GM18868 (cell line): ENCODE measurements around the gene MTERF4.

ENCODE experiments used
- ATAC-seq: cut with Tn5 transposase; IDR thresholded peaks from one replicate; pipeline ENCODE4 v1.9.1; 2021; ENCODE audit warnings: mild to moderate bottlenecking, moderate library complexity; ENCODE audit not compliant: unreplicated experiment

Gene MTERF4

GRCh38 chr2:241052677-241053360 lies 49.3 kb downstream of the MTERF4 start:
- no peak for ATAC-seq

- no peak for ATAC-seq
Measured at GRCh38 chr2:241051578-241052487, 50.3 kb downstream of the MTERF4 start.

- peak; percentile 47 for ATAC-seq
Measured at GRCh38 chr2:241050624-241051577, 51.2 kb downstream of the MTERF4 start.

- no peak for ATAC-seq
Measured at GRCh38 chr2:241049739-241050623, 52.1 kb downstream of the MTERF4 start.

GRCh38 chr2:241048949-241049343 lies 53.1 kb downstream of the MTERF4 start:
- no peak for ATAC-seq

GRCh38 chr2:241048149-241048948 lies 53.7 kb downstream of the MTERF4 start:
- no peak for ATAC-seq

- ATAC-seq = no peak
Measured at GRCh38 chr2:241047253-241048010, 54.7 kb downstream of the MTERF4 start.
